Epithelial cell of proximal tubule (primary cell): ENCODE data around the gene COL23A1. TPM values are rescaled to one million over a fixed set of nuclear protein-coding genes. Genes with fewer than 3 reads are reported as not detected.

Experiments used
- DNase-seq: peaks from one replicate; pipeline ENCODE4 v3.0.0-alpha.2; 2011; ENCODE audit warnings: low read depth
- H3K4me3 ChIP-seq: 2 replicates; pipeline ENCODE4 v1.5.1; 2011; ENCODE audit warnings: low read depth, mild to moderate bottlenecking, low read length
- total RNA-seq: library from RNA; depleted of rRNA; stranded (reverse); fragments of >200 nt; gene quantifications from 2 replicates; pipeline ENCODE4 v1.2.3, GENCODE V29; 2015
- TF ChIP-seq, protein P1 (sequence below): conservative IDR thresholded peaks from 2 replicates; pipeline ENCODE4 v1.5.1; 2012; ENCODE audit warnings: low read depth, mild to moderate bottlenecking, low read length

The COL23A1 gene
- total RNA-seq, 1 donor from 2014 or later: not detected

DNA sequence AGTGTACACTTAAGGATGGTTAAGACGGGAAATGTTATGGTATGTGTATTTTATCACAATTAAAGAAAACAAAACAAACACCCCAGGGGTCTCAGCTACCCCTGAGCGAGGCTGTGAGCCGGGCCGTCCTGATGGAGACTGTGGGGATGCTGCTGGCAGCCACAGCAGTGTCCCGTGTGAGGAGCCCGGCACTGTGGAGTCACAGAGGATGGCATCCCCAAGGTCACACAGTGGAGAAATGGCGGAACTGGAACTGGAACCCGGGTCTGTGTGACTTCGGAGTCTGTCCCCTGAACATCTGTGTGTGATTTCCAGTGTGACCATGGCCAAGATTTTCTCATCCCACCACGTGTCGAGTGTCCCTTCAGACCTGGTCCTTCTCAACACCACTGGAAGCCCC lies 276.9 kb downstream of the COL23A1 start:
- TF ChIP-seq, protein P1, sequence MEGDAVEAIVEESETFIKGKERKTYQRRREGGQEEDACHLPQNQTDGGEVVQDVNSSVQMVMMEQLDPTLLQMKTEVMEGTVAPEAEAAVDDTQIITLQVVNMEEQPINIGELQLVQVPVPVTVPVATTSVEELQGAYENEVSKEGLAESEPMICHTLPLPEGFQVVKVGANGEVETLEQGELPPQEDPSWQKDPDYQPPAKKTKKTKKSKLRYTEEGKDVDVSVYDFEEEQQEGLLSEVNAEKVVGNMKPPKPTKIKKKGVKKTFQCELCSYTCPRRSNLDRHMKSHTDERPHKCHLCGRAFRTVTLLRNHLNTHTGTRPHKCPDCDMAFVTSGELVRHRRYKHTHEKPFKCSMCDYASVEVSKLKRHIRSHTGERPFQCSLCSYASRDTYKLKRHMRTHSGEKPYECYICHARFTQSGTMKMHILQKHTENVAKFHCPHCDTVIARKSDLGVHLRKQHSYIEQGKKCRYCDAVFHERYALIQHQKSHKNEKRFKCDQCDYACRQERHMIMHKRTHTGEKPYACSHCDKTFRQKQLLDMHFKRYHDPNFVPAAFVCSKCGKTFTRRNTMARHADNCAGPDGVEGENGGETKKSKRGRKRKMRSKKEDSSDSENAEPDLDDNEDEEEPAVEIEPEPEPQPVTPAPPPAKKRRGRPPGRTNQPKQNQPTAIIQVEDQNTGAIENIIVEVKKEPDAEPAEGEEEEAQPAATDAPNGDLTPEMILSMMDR: no peak
- no peak overlapping the region for H3K4me3 ChIP-seq
- DNase-seq: no peak

DNA sequence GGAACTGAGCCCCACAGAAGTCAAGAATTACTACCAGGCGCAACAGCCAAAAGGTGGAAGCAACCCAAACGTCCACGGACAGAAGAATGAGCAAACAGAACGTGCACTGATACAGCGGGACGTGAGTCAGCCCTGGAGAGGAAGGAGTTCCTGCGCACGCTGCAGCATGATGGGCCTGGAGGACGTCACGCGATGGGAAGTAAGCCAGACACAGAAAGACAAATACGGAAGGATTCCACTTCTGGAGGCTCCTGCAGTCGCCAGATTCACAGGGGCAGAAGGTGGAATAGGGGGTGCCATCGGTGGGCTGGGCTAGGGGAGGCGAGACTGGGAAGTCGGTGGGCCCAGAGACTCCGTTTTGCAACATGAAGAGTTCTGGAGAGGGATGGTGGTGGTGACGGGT lies 277.3 kb downstream of the COL23A1 start:
- DNase-seq: no peak
- no peak overlapping the region for H3K4me3 ChIP-seq
- TF ChIP-seq, protein P1: no peak

GRCh38 chr5:178310130-178310865 lies 279.9 kb downstream of the COL23A1 start:
- no peak for DNase-seq
- TF ChIP-seq, protein P1: no peak
- H3K4me3 ChIP-seq: no peak overlapping the region

DNA sequence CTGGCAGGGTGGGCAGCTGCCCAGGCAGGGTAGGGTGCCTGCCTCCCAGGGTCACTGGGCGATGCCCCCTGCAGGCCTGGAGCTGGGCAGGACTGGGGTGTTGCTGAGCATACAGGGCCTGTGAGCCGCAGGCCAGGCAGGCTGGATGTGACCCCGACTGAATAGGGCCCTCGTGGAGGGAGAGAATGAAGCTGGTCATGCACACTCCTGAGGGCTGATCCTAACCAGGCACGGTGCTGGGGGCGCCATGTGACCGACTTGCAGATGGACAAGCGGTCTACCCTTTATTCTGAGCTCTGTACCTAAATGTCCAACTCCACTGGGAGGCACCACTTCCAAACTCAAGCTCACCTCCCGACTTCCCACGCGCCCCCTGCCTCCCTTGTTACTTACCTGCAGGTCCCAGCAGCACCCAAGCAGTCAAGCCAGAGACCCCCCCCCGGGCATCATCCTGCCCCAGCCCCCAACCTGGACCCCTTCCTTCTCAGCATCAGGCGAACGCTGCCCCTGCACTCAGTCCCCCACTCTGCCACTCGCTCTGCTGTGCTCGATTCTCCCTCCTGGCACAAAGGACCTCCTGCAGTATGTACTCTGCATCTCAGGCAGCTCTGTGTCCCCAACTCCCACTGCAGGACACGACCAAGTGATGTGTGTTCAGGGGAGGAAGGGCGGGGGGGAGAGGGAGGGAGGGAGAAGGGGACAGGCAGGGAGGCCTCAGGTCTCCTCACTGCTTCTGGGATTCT lies 280.8 kb downstream of the COL23A1 start:
- no peak for DNase-seq
- TF ChIP-seq, protein P1: no peak
- H3K4me3 ChIP-seq: no peak overlapping the region

- TF ChIP-seq, protein P1: no peak
- H3K4me3 ChIP-seq: no peak overlapping the region
- DNase-seq: no peak
Measured at GRCh38 chr5:178308541-178309092, 281.6 kb downstream of the COL23A1 start.

GRCh38 chr5:178307267-178308045 lies 282.7 kb downstream of the COL23A1 start:
- TF ChIP-seq, protein P1: no peak
- no peak for DNase-seq
- H3K4me3 ChIP-seq: no peak overlapping the region
